ENCODE data around the gene USP17L29. TPM values are rescaled to one million over a fixed set of nuclear protein-coding genes. Genes with fewer than 3 reads are reported as not detected.
"Not testable (repeated sequence)": the region's sequence is repeated elsewhere in the genome, so short reads cannot be mapped to it uniquely, and the experiment has no call there.

USP17L29 gene, protein sequence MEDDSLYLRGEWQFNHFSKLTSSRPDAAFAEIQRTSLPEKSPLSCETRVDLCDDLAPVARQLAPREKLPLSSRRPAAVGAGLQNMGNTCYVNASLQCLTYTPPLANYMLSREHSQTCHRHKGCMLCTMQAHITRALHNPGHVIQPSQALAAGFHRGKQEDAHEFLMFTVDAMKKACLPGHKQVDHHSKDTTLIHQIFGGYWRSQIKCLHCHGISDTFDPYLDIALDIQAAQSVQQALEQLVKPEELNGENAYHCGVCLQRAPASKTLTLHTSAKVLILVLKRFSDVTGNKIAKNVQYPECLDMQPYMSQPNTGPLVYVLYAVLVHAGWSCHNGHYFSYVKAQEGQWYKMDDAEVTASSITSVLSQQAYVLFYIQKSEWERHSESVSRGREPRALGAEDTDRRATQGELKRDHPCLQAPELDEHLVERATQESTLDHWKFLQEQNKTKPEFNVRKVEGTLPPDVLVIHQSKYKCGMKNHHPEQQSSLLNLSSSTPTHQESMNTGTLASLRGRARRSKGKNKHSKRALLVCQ
- not detected for total RNA-seq

DNA sequence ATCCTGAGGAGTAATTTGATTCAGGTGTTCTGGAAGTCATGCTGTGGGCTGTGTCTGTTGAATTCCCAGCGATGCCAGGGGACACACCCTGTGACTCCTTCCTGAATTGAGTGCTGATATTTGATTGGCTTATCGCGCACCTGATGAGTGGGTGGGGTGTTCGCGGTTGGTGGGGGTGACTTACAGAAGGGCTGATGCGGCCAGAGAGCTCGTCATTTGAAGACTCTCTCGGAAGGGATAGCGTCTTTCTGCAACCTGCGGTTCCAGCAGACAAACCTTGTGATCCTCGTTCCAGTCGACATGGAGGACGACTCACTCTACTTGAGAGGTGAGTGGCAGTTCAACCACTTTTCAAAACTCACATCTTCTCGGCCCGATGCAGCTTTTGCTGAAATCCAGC, at the start of gene USP17L29:
Gene USP17L29, plus strand, starts transcription at position 301 of the 400 bp plus-strand sequence. Its CDS starts 0 bp downstream, at position 301.
- DNase-seq, result not testable (repeated sequence)

DNA sequence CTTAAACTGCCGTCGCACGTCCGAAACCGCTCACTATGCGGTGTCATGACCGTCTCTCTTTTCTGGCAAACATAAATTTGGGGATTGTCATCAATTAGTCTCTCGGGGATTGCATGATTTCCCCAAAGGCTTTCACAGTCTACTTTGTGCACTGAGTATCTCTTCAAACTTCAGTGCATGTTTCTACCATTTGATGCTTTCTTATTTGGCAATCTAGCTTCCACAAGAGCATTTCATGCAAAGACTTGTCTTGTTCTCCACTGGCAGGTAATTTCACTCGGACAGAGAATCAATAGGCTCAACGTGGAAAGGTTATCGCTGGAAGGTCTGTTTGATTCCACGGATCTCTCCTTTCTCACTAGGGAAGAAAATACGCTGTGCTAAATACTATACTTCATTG, 29.2 kb upstream of the USP17L29 start:
- H3K4me3 ChIP-seq; H3K27me3 ChIP-seq; intact Hi-C loops (cut with DNase I); H3K36me3 ChIP-seq; H3K4me1 ChIP-seq; H3K9me3 ChIP-seq; H3K27ac ChIP-seq; DNase-seq: not testable (repeated sequence)
- WGBS, 2 donors, result 80 to 83% methylated on average over 4 to 5 of the region's 13 CpGs

More for the DNA sequence above, at the start of gene USP17L29:
- intact Hi-C loops (cut with DNase I); H3K4me1 ChIP-seq; H3K27me3 ChIP-seq; H3K9me3 ChIP-seq; H3K4me3 ChIP-seq; H3K27ac ChIP-seq; H3K36me3 ChIP-seq: not testable (repeated sequence)
- WGBS, 2 donors, result no CpG with 5 or more reads among the region's 15 CpGs

DNA sequence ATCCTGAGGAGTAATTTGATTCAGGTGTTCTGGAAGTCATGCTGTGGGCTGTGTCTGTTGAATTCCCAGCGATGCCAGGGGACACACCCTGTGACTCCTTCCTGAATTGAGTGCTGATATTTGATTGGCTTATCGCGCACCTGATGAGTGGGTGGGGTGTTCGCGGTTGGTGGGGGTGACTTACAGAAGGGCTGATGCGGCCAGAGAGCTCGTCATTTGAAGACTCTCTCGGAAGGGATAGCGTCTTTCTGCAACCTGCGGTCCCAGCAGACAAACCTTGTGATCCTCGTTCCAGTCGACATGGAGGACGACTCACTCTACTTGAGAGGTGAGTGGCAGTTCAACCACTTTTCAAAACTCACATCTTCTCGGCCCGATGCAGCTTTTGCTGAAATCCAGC, 28.6 kb upstream of the USP17L29 start, which contains the start of gene USP17L24:
Gene USP17L24, plus strand, starts transcription at position 301 of the 400 bp plus-strand sequence. Its CDS starts 0 bp downstream, at position 301.
- DNase-seq; H3K27me3 ChIP-seq; H3K9me3 ChIP-seq; H3K4me1 ChIP-seq; H3K27ac ChIP-seq; intact Hi-C loops (cut with DNase I); H3K4me3 ChIP-seq; H3K36me3 ChIP-seq: not testable (repeated sequence)
- WGBS, 2 donors, result no CpG with 5 or more reads among the region's 15 CpGs

DNA sequence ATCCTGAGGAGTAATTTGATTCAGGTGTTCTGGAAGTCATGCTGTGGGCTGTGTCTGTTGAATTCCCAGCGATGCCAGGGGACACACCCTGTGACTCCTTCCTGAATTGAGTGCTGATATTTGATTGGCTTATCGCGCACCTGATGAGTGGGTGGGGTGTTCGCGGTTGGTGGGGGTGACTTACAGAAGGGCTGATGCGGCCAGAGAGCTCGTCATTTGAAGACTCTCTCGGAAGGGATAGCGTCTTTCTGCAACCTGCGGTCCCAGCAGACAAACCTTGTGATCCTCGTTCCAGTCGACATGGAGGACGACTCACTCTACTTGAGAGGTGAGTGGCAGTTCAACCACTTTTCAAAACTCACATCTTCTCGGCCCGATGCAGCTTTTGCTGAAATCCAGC, 23.8 kb upstream of the USP17L29 start, which contains the start of gene USP17L25:
Gene USP17L25, plus strand, starts transcription at position 301 of the 400 bp plus-strand sequence. Its CDS starts 0 bp downstream, at position 301.
- DNase-seq; H3K36me3 ChIP-seq; H3K4me3 ChIP-seq; H3K27ac ChIP-seq; intact Hi-C loops (cut with DNase I); H3K9me3 ChIP-seq; H3K27me3 ChIP-seq; H3K4me1 ChIP-seq: not testable (repeated sequence)
- no CpG with 5 or more reads among the region's 15 CpGs for WGBS, 2 donors

DNA sequence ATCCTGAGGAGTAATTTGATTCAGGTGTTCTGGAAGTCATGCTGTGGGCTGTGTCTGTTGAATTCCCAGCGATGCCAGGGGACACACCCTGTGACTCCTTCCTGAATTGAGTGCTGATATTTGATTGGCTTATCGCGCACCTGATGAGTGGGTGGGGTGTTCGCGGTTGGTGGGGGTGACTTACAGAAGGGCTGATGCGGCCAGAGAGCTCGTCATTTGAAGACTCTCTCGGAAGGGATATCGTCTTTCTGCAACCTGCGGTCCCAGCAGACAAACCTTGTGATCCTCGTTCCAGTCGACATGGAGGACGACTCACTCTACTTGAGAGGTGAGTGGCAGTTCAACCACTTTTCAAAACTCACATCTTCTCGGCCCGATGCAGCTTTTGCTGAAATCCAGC, 19.1 kb upstream of the USP17L29 start, which contains the start of gene USP17L26:
Gene USP17L26, plus strand, starts transcription at position 301 of the 400 bp plus-strand sequence. Its CDS starts 0 bp downstream, at position 301.
- H3K4me3 ChIP-seq; H3K9me3 ChIP-seq; H3K4me1 ChIP-seq; H3K27me3 ChIP-seq; H3K36me3 ChIP-seq; DNase-seq; intact Hi-C loops (cut with DNase I); H3K27ac ChIP-seq: not testable (repeated sequence)
- no CpG with 5 or more reads among the region's 15 CpGs for WGBS, 2 donors

DNA sequence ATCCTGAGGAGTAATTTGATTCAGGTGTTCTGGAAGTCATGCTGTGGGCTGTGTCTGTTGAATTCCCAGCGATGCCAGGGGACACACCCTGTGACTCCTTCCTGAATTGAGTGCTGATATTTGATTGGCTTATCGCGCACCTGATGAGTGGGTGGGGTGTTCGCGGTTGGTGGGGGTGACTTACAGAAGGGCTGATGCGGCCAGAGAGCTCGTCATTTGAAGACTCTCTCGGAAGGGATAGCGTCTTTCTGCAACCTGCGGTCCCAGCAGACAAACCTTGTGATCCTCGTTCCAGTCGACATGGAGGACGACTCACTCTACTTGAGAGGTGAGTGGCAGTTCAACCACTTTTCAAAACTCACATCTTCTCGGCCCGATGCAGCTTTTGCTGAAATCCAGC, 14.3 kb upstream of the USP17L29 start, which contains the start of gene USP17L5:
Gene USP17L5, plus strand, starts transcription at position 301 of the 400 bp plus-strand sequence. Its CDS starts 0 bp downstream, at position 301.
- DNase-seq; H3K4me1 ChIP-seq; intact Hi-C loops (cut with DNase I); H3K27me3 ChIP-seq; H3K36me3 ChIP-seq; H3K9me3 ChIP-seq; H3K27ac ChIP-seq; H3K4me3 ChIP-seq: not testable (repeated sequence)
- no CpG with 5 or more reads among the region's 15 CpGs for WGBS, 2 donors

DNA sequence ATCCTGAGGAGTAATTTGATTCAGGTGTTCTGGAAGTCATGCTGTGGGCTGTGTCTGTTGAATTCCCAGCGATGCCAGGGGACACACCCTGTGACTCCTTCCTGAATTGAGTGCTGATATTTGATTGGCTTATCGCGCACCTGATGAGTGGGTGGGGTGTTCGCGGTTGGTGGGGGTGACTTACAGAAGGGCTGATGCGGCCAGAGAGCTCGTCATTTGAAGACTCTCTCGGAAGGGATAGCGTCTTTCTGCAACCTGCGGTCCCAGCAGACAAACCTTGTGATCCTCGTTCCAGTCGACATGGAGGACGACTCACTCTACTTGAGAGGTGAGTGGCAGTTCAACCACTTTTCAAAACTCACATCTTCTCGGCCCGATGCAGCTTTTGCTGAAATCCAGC, 9.6 kb upstream of the USP17L29 start, which contains the start of gene USP17L27:
Gene USP17L27, plus strand, starts transcription at position 301 of the 400 bp plus-strand sequence. Its CDS starts 0 bp downstream, at position 301.
- WGBS, 2 donors, result no CpG with 5 or more reads among the region's 15 CpGs
- not testable (repeated sequence) for H3K9me3 ChIP-seq

DNA sequence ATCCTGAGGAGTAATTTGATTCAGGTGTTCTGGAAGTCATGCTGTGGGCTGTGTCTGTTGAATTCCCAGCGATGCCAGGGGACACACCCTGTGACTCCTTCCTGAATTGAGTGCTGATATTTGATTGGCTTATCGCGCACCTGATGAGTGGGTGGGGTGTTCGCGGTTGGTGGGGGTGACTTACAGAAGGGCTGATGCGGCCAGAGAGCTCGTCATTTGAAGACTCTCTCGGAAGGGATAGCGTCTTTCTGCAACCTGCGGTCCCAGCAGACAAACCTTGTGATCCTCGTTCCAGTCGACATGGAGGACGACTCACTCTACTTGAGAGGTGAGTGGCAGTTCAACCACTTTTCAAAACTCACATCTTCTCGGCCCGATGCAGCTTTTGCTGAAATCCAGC, 4.8 kb upstream of the USP17L29 start, which contains the start of gene USP17L28:
Gene USP17L28, plus strand, starts transcription at position 301 of the 400 bp plus-strand sequence. Its CDS starts 0 bp downstream, at position 301.
- no CpG with 5 or more reads among the region's 15 CpGs for WGBS, 2 donors
- DNase-seq; H3K27me3 ChIP-seq; intact Hi-C loops (cut with DNase I); H3K4me1 ChIP-seq; H3K36me3 ChIP-seq; H3K4me3 ChIP-seq; H3K27ac ChIP-seq; H3K9me3 ChIP-seq: not testable (repeated sequence)

More for the DNA sequence above, 9.6 kb upstream of the USP17L29 start, which contains the start of gene USP17L27:
- H3K4me1 ChIP-seq; DNase-seq; H3K27ac ChIP-seq; H3K4me3 ChIP-seq; H3K27me3 ChIP-seq; H3K36me3 ChIP-seq; intact Hi-C loops (cut with DNase I): not testable (repeated sequence)

DNA sequence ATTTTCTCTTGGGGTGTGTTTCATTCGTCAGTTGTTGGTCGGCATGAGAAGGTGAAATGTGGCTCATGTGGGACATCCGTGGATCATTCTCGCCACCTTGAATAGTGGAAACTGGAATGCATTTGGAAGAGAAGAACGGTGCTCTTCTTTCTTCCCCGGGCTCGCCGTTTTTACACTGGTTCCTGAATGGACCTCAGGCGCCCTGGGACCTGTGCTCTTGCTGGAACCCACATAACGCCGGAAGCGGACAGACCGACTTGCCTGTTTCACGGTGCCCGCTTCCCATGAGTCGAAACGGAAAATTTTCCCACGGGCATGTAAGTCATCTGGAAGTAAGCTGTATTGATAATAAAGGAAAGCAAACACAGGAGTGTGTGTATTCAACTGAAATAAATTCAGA, 2.6 kb upstream of the USP17L29 start:
- H3K27ac ChIP-seq; H3K9me3 ChIP-seq; H3K4me1 ChIP-seq; DNase-seq; H3K4me3 ChIP-seq; H3K27me3 ChIP-seq; H3K36me3 ChIP-seq; intact Hi-C loops (cut with DNase I): not testable (repeated sequence)
- no CpG with 5 or more reads among the region's 18 CpGs for WGBS, 2 donors

DNA sequence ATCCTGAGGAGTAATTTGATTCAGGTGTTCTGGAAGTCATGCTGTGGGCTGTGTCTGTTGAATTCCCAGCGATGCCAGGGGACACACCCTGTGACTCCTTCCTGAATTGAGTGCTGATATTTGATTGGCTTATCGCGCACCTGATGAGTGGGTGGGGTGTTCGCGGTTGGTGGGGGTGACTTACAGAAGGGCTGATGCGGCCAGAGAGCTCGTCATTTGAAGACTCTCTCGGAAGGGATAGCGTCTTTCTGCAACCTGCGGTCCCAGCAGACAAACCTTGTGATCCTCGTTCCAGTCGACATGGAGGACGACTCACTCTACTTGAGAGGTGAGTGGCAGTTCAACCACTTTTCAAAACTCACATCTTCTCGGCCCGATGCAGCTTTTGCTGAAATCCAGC, 9.4 kb downstream of the USP17L29 start, which contains the start of gene USP17L30:
Gene USP17L30, plus strand, starts transcription at position 301 of the 400 bp plus-strand sequence. Its CDS starts 0 bp downstream, at position 301.
- WGBS, 2 donors, result no CpG with 5 or more reads among the region's 15 CpGs
- H3K27me3 ChIP-seq; DNase-seq; H3K4me3 ChIP-seq; H3K36me3 ChIP-seq; H3K9me3 ChIP-seq; H3K4me1 ChIP-seq; intact Hi-C loops (cut with DNase I); H3K27ac ChIP-seq: not testable (repeated sequence)

DNA sequence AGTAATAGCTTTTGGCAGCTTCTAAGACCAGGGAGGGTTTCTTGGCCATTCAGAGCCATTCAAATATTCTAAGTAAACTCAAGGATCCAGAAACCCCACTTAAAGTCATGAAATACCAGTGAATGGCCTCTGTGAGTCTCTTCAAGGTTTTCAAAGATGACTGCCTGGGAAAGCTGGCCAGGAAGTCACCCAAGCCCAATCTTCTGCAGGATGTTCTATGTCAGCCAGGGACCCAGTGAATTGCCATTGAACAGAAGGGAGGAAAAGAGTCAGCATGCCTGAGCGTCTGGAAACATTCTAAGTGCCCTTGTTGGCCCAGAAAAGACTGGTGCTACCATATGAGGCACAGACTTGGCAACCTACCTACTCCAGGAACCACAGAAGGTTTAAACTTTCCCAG, 26.4 kb downstream of the USP17L29 start:
- H3K27ac ChIP-seq; H3K27me3 ChIP-seq; H3K4me1 ChIP-seq; H3K36me3 ChIP-seq; intact Hi-C loops (cut with DNase I); DNase-seq; H3K4me3 ChIP-seq; H3K9me3 ChIP-seq: not testable (repeated sequence)
- WGBS, 2 donors, result 57% methylated on average over 1 of the region's 1 CpG; no CpG with 5 or more reads in 1 of the 2 donors

All from esophagus squamous epithelium (tissue), 5 donors.